OCI-LY1 (cell line): ENCODE measurements around the gene MBNL1.

ENCODE experiments used
- H2AFZ ChIP-seq: fragments of 200-600 bp; sonication (generic), shearing (Covaris generic); 2 replicates; pipeline ENCODE4 v1.6.0; 2014; ENCODE audit warnings: antibody characterized with exemption, mild to moderate bottlenecking, low read length
- H3F3A ChIP-seq: fragments of 200-600 bp; sonication (generic), shearing (Covaris generic); 2 replicates; pipeline ENCODE4 v1.6.0; 2014; ENCODE audit warnings: mild to moderate bottlenecking, antibody characterized with exemption, low read length, moderate library complexity; ENCODE audit not compliant: insufficient read depth
- H3K27ac ChIP-seq: fragments of 200-600 bp; sonication (generic); 2 replicates; pipeline ENCODE4 v1.5.1; 2014; ENCODE audit warnings: low read length, mixed run types, mild to moderate bottlenecking, low read depth; ENCODE audit not compliant: poor library complexity, severe bottlenecking
- H3K27me3 ChIP-seq: fragments of 200-600 bp; sonication (generic); 2 replicates; pipeline ENCODE4 v1.6.0; 2014; ENCODE audit warnings: antibody characterized with exemption, mild to moderate bottlenecking, low read length, moderate library complexity; ENCODE audit not compliant: insufficient read depth
- H3K36me3 ChIP-seq: fragments of 200-600 bp; sonication (generic); 2 replicates; pipeline ENCODE4 v1.6.1; 2014; ENCODE audit warnings: mild to moderate bottlenecking, antibody characterized with exemption, low read length, moderate library complexity, mixed read lengths; ENCODE audit not compliant: insufficient read depth
- H3K4me1 ChIP-seq: fragments of 200-600 bp; sonication (generic); 2 replicates; pipeline ENCODE4 v1.5.1; 2014; ENCODE audit warnings: mild to moderate bottlenecking, low read length, moderate library complexity; ENCODE audit not compliant: insufficient read depth, severe bottlenecking
- H3K4me2 ChIP-seq: fragments of 200-600 bp; sonication (generic), shearing (Covaris generic); 2 replicates; pipeline ENCODE4 v1.6.1; 2014; ENCODE audit warnings: low read length
- H3K4me3 ChIP-seq: fragments of 200-600 bp; sonication (generic); 2 replicates; pipeline ENCODE4 v1.5.1; 2014; ENCODE audit warnings: low read length, low read depth, mild to moderate bottlenecking, mixed read lengths; ENCODE audit not compliant: poor library complexity, severe bottlenecking
- H3K79me2 ChIP-seq: fragments of 200-600 bp; shearing (Covaris generic); 2 replicates; pipeline ENCODE4 v1.6.1; 2016; ENCODE audit warnings: mixed run types, low read length, mixed read lengths; ENCODE audit not compliant: insufficient read depth
- H3K9ac ChIP-seq: fragments of 200-600 bp; sonication (generic), shearing (Covaris generic); 2 replicates; pipeline ENCODE4 v1.6.1; 2014; ENCODE audit warnings: mild to moderate bottlenecking, low read length, mixed read lengths
- H3K9me2 ChIP-seq: fragments of 200-600 bp; sonication (generic), shearing (Covaris generic); 2 replicates; pipeline ENCODE4 v1.6.1; 2014; ENCODE audit warnings: low read depth, mild to moderate bottlenecking, low read length, mixed read lengths
- H3K9me3 ChIP-seq: fragments of 200-600 bp; shearing (Covaris generic); 2 replicates; pipeline ENCODE4 v1.6.1; 2014; ENCODE audit warnings: low read length, mixed read lengths
- H4K20me1 ChIP-seq: fragments of 200-600 bp; sonication (generic), shearing (Covaris generic); 2 replicates; pipeline ENCODE4 v1.6.0; 2016; ENCODE audit warnings: mild to moderate bottlenecking, low read length; ENCODE audit not compliant: insufficient read depth
- EZH2 ChIP-seq: fragments of 200-600 bp; sonication (generic), shearing (Covaris generic); IDR thresholded peaks from 2 replicates; pipeline ENCODE4 v1.8.0; 2017; ENCODE audit warnings: borderline replicate concordance, mixed run types, mild to moderate bottlenecking, antibody characterized with exemption, low read length, moderate library complexity, mixed read lengths
- TF ChIP-seq, protein P1 (sequence below): fragments of 200-600 bp; sonication (generic), shearing (Covaris generic); IDR thresholded peaks from 2 replicates; pipeline ENCODE4 v1.5.1; 2017; ENCODE audit warnings: mild to moderate bottlenecking, antibody characterized with exemption, low read length, moderate library complexity, mixed read lengths

Gene MBNL1

DNA sequence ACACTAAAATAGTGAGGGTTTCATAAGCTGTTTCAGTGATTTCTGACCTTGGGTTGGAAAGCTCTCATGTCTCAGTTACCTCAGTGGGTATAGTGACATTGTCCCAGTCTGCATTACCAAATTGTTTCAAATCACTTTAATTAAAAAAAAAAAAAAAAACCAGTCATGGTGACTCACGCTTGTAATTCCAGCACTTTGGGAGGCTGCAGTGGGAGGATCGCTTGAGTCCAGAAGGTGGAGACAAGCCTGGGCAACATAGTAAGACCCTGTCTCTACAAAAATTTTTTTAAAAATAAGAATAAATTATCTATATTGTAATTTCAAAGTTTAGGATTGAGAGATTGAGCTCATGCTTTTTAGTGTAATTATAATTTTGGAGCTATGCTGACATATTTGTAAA, 78.0 kb downstream of the MBNL1 start:
- Histone ChIP-seq H2AFZ (no peak overlapping the region), H3F3A (0 out of 2 replicates have a peak, but pooled peaks cover 7% of the 10 kb centered on the region), H3K27me3 (no peaks in the 10 kb centered on the region), H3K79me2 (peaks cover 98% of the 10 kb centered on the region), H3K4me1 (no peaks in the 10 kb centered on the region), H3K4me3 (no peak overlapping the region), H3K27ac (no peak overlapping the region), H3K9ac (no peak overlapping the region), H3K4me2 (no peak overlapping the region), H3K9me3 (no peaks in the 10 kb centered on the region), H3K9me2 (no peaks in the 10 kb centered on the region), H3K36me3 (peaks cover 75% of the 10 kb centered on the region), H4K20me1 (no peaks in the 10 kb centered on the region)
- no peak for TF ChIP-seq EZH2
- TF ChIP-seq, protein P1, sequence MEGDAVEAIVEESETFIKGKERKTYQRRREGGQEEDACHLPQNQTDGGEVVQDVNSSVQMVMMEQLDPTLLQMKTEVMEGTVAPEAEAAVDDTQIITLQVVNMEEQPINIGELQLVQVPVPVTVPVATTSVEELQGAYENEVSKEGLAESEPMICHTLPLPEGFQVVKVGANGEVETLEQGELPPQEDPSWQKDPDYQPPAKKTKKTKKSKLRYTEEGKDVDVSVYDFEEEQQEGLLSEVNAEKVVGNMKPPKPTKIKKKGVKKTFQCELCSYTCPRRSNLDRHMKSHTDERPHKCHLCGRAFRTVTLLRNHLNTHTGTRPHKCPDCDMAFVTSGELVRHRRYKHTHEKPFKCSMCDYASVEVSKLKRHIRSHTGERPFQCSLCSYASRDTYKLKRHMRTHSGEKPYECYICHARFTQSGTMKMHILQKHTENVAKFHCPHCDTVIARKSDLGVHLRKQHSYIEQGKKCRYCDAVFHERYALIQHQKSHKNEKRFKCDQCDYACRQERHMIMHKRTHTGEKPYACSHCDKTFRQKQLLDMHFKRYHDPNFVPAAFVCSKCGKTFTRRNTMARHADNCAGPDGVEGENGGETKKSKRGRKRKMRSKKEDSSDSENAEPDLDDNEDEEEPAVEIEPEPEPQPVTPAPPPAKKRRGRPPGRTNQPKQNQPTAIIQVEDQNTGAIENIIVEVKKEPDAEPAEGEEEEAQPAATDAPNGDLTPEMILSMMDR: no peak

DNA sequence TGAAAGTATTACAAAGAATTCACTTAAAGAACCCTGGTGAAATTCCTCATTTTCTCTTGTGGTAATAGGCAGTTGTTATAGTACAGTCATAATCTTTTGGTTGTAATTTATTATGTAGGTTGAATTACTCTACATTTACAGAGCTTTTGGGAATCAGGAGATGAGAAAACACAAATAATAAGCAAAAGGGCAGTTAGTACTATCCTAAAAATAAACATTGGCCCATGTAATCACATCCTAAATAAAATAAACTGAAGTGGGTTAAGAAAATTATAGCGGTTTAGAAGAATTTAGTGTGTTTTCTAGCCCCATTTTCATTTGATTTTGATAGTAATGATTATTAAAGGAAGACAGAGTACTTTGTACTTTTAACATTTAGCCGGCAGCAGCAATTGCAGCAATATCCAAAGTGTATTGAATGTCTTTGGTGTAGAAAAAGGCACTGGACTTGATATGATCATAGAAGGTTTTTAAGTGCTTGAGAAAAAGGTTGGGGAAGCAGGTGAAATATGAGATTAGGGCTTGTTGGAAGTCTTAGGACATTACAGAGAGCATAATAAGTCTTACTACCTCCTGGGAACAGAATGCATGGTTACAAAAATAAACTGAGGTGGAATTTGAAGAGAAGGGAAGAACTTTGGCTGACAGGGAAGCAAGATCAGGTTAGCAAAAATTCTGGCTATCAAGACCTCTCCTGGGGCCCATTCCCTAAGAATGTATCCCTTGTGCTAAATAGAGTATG, 79.9 kb downstream of the MBNL1 start:
- peaks cover 76% of the 10 kb centered on the region for H3K36me3 ChIP-seq
- H3K27me3 ChIP-seq: no peaks in the 10 kb centered on the region
- H3K9me2 ChIP-seq: no peaks in the 10 kb centered on the region
- H3K9ac ChIP-seq: no peak overlapping the region
- TF ChIP-seq EZH2: no peak
- TF ChIP-seq, protein P1: no peak
- H3K9me3 ChIP-seq: no peaks in the 10 kb centered on the region
- H3K27ac ChIP-seq: no peak overlapping the region
- no peak overlapping the region for H2AFZ ChIP-seq
- H3K79me2 ChIP-seq: peaks cover 98% of the 10 kb centered on the region
- H3K4me1 ChIP-seq: peaks cover 5% of the 10 kb centered on the region
- no peak overlapping the region for H3K4me3 ChIP-seq
- no peaks in the 10 kb centered on the region for H4K20me1 ChIP-seq
- 0 out of 2 replicates have a peak, but pooled peaks cover 7% of the 10 kb centered on the region for H3F3A ChIP-seq
- H3K4me2 ChIP-seq: no peak overlapping the region

DNA sequence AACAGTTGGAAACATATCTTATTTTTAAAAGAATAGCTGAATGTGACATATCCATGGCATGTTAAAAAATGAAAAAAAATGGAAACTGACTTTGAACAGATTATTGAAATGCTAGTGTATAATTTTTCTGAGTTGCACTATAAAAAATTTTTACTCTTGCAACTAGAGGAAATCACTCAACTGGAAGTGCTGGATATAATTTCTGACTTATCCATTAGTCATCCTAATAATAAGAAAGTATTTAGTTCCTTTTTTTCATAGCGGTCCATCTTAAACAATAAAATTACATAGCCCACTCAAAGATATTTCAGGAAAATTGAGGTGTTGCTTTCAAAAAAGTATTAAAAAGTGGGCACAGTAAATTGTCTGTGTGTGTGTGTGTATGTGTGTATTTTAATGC, 80.7 kb downstream of the MBNL1 start:
- H3K36me3 ChIP-seq: peaks cover 77% of the 10 kb centered on the region
- TF ChIP-seq EZH2: no peak
- TF ChIP-seq, protein P1: no peak
- H3K9me2 ChIP-seq: no peaks in the 10 kb centered on the region
- 0 out of 2 replicates have a peak, but pooled peaks cover 7% of the 10 kb centered on the region for H3F3A ChIP-seq
- H3K27me3 ChIP-seq: no peaks in the 10 kb centered on the region
- no peak overlapping the region for H3K4me3 ChIP-seq
- peaks cover 7% of the 10 kb centered on the region for H3K4me1 ChIP-seq
- no peak overlapping the region for H2AFZ ChIP-seq
- H3K79me2 ChIP-seq: peaks cover 100% of the 10 kb centered on the region
- H4K20me1 ChIP-seq: no peaks in the 10 kb centered on the region
- no peaks in the 10 kb centered on the region for H3K9me3 ChIP-seq
- no peak overlapping the region for H3K27ac ChIP-seq
- no peak overlapping the region for H3K4me2 ChIP-seq
- no peak overlapping the region for H3K9ac ChIP-seq
